Brain microvascular endothelial cell (primary cell): ENCODE results near the gene RIMBP2.

ENCODE experiments used
- DNase-seq: peaks from one replicate; pipeline ENCODE4 v3.0.0-alpha.2; 2020
- H3K27ac ChIP-seq: fragments of 250-450 bp; sonication (Bioruptor Pico); 2 replicates; pipeline ENCODE4 v1.5.1; 2020; ENCODE audit warnings: mild to moderate bottlenecking, moderate library complexity
- H3K27me3 ChIP-seq: fragments of 250-450 bp; sonication (Bioruptor Pico); replicated peaks from 2 replicates; pipeline ENCODE4 v1.5.1; 2020; ENCODE audit warnings: mild to moderate bottlenecking
- H3K36me3 ChIP-seq: fragments of 250-450 bp; sonication (Bioruptor Pico); replicated peaks from 2 replicates; pipeline ENCODE4 v1.5.1; 2020; ENCODE audit warnings: mild to moderate bottlenecking
- H3K4me3 ChIP-seq: 2 replicates; pipeline ENCODE4 v1.5.1; 2011; ENCODE audit warnings: low read depth, mild to moderate bottlenecking, control low read depth, low read length, moderate library complexity
- in situ Hi-C: cut with HindIII; loops from 2 replicates; pipeline ENCODE4 v1.10.0; 2017; ENCODE audit warnings: low sequenced_read_pairs, low pct_ligation_motif_present
- TF ChIP-seq, protein P1 (sequence below): IDR thresholded peaks from 2 replicates; pipeline ENCODE4 v1.5.1; 2011; ENCODE audit warnings: low read depth, mild to moderate bottlenecking, moderate library complexity, low read length, control low read depth, inconsistent platforms; ENCODE audit errors: missing control alignments

RIMBP2 gene

DNA sequence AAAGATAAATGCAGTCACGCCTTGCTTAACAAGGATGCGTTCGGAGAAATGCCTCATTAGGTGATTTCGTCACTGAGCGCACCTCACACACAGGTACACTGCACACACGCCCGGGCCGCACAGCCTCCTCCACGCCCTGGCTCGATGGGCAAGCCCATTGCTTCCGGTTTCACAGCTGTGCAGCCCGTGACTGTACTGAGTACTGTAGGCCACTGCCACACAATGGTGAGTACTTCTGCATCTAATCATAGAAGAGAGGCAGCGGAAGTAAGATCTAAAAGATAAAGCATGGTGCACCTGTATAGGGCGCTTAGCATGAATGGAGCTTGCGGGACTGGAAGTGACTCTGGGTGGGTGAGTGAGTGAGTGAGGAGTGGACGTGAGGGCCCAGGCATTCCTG lies 4.3 kb downstream of the RIMBP2 start:
- peaks cover 26% of the 10 kb centered on the region for H3K27me3 ChIP-seq
- in situ Hi-C loops = no loop called here
- TF ChIP-seq, protein P1, sequence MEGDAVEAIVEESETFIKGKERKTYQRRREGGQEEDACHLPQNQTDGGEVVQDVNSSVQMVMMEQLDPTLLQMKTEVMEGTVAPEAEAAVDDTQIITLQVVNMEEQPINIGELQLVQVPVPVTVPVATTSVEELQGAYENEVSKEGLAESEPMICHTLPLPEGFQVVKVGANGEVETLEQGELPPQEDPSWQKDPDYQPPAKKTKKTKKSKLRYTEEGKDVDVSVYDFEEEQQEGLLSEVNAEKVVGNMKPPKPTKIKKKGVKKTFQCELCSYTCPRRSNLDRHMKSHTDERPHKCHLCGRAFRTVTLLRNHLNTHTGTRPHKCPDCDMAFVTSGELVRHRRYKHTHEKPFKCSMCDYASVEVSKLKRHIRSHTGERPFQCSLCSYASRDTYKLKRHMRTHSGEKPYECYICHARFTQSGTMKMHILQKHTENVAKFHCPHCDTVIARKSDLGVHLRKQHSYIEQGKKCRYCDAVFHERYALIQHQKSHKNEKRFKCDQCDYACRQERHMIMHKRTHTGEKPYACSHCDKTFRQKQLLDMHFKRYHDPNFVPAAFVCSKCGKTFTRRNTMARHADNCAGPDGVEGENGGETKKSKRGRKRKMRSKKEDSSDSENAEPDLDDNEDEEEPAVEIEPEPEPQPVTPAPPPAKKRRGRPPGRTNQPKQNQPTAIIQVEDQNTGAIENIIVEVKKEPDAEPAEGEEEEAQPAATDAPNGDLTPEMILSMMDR = no peak
- no peaks in the 10 kb centered on the region for H3K36me3 ChIP-seq
- H3K27ac ChIP-seq = no peak overlapping the region
- no peak for DNase-seq
- H3K4me3 ChIP-seq = no peak overlapping the region

DNA sequence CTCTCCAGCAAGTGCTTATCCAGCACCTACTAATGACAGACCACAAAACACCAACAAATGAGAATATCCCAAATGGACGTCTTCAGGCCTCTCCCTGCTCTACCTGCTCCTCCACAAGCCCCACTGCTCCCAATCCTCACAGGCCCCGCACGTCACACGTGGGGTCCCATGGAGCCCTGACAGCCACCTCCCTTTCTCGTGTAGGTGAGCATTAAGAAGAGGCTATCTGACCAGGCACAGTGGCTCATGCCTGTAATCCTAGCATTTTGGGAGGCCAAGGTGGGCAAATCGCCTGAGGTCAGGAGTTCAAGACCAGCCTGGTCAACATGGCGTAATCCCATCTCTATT lies 5.4 kb downstream of the RIMBP2 start:
- H3K4me3 ChIP-seq = no peak overlapping the region
- no peak for DNase-seq
- in situ Hi-C loops = no loop called here
- TF ChIP-seq, protein P1 = no peak
- H3K27ac ChIP-seq = no peak overlapping the region
- no peaks in the 10 kb centered on the region for H3K36me3 ChIP-seq
- H3K27me3 ChIP-seq = peaks cover 19% of the 10 kb centered on the region

DNA sequence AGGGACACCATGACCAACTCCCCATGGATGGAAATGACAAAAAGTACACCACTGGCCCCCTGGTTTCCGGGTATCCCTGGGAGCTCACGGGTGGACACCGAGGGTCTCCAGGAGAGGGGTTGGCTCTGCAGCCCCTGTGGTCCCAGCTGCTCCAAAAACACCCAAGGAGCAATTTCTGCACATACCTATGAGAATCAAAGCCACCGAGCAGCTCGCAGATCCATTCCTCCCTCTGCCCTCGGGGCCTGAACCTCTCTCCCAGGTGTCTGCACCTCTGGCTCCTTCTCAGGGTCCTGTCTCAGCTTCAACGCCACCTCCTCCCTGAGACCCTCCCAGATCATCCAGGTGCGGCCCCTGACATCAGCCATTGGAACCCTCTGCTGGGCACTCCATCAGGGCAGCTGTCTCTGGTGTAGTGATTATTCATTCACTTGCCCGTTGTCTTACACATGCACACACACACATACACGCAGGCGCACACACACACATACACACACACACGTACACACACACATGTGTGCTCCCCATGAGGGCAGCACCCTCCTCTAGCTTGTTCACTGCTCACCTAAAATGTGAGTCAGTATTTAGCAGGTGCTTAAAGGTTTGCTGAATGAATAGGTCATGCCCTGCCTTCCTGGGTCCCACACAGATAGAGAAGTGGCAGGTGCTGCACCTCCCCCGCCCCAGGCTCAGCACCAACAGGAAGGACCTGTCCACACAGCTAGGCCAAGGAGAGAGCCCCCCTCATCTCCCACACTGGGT lies 5.9 kb downstream of the RIMBP2 start:
- H3K27ac ChIP-seq = no peak overlapping the region
- H3K27me3 ChIP-seq = peaks cover 14% of the 10 kb centered on the region
- no peak overlapping the region for H3K4me3 ChIP-seq
- TF ChIP-seq, protein P1 = no peak
- no peaks in the 10 kb centered on the region for H3K36me3 ChIP-seq
- DNase-seq = no peak
- in situ Hi-C loops = no loop called here

DNA sequence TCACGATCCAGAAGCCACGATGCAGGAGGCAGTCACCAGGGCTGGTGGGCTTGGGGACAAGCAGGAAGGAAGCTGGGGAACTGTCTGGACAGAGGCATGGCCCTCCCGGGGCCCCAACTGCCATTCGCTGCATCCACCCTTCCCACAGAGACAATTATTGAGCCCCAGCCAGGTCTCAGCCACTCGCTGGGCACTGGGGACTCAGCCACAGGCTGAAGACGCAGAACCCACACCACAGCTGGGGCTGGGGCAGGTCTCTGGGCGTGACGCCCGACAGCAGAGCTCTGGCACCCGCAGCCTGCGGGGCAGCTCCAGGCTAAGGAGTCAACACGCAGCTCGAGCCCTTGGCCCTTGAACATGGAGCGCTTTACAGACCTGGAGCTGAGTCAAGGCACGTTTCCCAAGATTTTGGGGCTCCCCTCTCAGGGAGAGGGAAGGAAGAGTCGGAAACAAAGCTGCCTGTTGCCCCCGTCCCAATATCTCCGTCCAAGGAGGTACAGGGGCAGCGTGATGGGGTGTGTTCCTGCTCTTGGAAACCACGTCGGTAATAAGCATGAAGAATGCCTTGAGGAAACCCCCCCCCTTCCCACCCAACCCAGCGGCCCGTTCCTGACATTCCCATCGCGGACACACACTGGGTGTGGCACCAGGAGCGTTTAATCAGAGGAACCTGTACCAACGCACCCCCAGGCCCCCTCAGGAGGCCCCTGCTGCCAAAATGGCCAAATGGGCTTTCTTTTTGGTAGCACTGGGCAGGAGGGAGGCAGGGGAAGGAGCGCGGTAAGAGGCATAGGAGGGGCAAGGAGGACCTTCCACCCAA lies 6.7 kb downstream of the RIMBP2 start:
- Histone ChIP-seq H3K4me3 (no peak overlapping the region), H3K36me3 (no peaks in the 10 kb centered on the region), H3K27me3 (peaks cover 8% of the 10 kb centered on the region), H3K27ac (no peak overlapping the region)
- DNase-seq = no peak
- in situ Hi-C loops = no loop called here
- TF ChIP-seq, protein P1 = no peak

DNA sequence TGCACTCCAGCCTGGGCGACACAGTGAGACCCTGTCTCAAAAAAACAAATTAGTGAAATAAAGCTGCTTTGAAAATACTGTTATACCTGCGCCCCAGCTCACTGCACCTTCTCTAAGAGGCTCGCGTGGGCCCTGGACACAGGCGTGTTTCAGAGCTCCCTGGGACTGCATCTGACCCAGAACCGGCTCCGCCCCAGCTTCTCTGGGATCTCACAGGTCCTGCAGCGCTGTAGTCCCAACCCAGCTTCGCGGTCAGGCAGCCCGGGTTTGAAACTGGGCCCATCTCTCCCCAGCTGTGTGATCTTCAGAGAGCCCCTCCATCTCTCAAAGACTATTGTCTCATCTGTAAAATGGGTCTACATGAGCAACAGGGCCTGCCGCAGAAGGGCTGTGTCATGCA lies 7.5 kb downstream of the RIMBP2 start:
- in situ Hi-C loops = no loop called here
- Histone ChIP-seq H3K27ac (no peak overlapping the region), H3K27me3 (peaks cover 5% of the 10 kb centered on the region), H3K36me3 (no peaks in the 10 kb centered on the region), H3K4me3 (no peak overlapping the region)
- TF ChIP-seq, protein P1 = no peak
- no peak for DNase-seq
